CD4-positive, alpha-beta T cell treated with Interleukin-21 for 1 hour (primary cell): ENCODE measurements around the gene ATCAY.
A peak's percentile ranks its signal among the peaks of the same experiment; 100 is the strongest.
"Not testable (repeated sequence)": the region's sequence is repeated elsewhere in the genome, so short reads cannot be mapped to it uniquely, and the experiment has no call there.

Source experiments
- DNase-seq: peaks from one replicate; pipeline ENCODE4 v3.0.0-alpha.2; 2020

The ATCAY gene

DNA sequence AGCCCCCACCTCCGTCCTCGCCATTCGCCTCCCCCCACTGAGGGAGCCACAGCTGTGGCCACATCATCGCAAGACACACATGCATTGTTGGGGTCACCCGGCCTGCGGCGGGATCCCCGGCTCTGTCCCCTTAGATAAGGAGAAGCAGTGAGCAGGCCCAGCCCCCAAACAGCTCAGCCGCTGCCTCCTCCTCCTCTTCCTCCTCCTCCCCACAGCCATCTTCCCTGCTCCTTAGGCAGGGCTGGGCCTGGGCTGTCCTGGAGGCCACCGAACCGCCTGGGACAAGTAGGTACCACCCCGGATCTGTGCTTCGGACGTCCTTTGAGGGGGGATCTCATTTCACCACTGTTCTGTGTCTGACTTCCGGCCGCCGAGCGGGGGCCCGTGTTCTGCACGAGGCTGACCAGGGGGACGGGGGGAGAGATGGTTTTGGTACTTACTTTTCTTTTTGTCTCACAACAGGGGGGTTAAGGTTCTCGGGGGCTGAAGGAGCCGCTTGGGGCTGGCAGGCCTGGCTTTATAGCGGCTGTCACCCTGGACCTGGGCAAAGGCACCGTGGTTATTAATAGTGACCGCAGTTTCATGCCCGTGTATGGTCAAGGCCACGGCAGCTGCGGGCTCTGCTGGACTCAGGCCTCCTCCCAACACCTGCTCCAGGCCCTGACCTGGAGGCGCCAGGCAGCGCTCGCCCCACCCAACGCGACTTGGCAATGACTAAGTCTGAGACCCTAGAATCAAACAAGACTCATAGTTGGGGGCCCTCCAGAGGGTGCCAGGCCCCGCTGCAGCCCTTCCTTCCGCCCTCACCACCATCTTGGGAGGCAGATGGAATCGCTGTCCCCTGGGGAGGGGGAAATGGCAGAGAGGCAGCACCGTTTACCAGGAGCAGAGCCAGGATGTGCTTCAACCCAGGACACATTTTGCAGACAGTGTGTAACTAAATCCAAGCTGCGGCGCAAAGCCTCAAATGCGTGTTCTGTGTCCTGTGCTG, 70.7 kb downstream of the ATCAY start:
- no peak for DNase-seq

- not testable (repeated sequence) for DNase-seq
Measured at GRCh38 chr19:3952755-3953276, 72.3 kb downstream of the ATCAY start.

DNA sequence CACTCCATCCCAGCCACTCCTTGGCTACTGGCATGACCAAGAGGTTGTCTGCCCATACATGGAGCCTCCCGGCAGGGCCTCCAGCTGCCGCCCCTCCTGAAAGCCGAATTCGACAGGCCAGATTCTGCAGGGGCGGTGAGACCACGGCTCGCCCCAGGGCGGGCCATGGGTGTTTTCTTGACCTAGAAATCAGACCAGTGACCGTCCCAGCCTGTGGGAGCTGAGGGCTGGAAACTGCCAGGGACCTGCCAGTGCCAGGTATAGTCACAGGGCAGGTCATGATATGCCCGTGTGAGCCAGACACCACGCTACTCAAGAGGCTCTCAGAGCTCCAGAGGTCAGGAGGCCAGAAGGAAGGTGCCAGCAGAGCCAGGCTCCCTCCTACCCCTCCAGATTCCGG, 73.6 kb downstream of the ATCAY start:
- DNase-seq, result no peak

- not testable (repeated sequence) for DNase-seq
Measured at GRCh38 chr19:3955276-3955675, 74.8 kb downstream of the ATCAY start.

DNA sequence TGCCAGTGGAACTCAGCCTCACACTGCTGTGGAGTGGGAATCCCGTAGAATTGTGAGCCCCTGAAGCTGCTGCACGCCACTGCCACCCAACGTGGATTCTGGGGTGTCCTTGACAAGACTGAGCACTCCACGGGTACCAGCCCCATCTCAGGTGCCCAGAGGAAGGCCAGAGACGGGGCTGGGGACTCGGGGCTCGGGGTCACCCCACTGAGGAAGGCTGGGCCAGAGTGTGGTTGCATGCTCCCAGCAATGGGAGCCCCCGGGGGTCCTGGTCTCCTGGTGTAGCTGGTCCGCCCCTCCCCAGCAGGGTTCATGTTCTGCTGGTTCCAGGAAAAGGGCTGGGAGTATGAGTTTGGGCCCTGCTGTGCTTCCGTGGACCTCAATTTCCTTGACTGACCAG, 75.2 kb downstream of the ATCAY start:
- DNase-seq, result no peak

DNA sequence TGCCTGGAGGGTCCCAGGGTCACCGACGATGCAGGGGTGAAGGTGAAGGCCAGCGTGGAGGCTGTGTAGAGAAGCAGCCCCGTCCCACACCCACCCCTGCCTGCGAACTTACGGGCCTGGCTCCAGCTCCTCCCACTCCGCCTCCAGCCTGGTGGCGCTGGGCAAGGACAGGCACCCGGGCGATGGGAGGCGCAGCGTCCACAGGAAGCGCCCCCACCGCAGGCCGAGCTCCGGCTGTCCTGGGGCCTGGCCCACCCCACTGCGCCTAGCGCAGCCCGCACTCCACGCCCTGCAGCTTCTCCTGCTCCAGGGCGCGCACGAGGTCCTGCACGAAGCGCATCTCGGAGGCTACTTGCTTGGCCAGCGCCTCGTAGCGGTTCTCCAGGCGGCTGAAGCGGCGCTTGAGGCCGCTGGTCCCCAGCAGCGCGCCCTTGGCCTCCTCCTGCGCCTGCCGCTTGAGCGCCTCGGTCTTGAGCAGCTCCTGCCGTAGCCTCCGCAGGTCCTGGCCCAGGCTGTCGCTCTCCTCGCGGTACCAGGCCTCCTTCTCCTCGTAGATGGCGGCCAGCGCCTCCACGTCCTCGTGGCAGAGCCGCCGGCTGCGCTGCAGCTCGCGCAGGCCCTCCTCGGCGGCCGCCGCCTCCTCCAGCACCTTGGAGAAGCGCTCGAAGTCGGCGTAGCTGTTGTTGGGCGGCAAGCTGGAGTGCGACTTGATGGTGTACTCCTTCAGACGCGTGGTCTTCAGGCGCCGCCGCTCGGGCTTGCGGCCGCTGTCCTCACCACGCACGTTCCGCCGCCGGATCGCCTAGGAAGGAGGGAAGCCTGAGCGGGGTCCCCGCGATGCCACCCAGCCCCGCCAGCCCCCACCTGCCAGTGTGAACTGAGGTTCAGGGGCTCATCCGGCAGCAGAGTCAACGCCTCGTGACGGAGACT, 78.6 kb downstream of the ATCAY start:
- DNase-seq, result no peak

DNA sequence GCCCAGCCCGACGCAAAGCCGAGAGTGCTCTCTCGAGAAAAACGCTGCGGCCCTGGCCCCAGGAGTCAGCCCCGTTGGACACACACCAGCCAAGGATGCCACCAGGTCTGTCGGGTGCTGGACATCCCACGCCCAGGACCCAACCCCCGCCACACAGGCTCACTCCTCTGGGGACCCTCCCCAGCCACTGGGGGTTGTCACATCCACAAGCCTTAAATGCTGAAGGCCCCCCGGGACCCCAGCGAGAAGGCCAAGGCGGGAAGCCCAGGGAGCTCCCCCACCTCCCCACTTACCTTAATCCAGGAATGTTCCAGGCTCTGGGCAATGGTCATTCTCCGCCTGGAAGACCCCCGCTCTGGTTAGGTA, 79.3 kb downstream of the ATCAY start:
- no peak for DNase-seq

- no peak for DNase-seq
Measured at GRCh38 chr19:3961007-3961406, 80.5 kb downstream of the ATCAY start.

GRCh38 chr19:3963458-3964255, 83.2 kb downstream of the ATCAY start:
- no peak for DNase-seq

- no peak for DNase-seq
Measured at GRCh38 chr19:3964256-3965194, 84.0 kb downstream of the ATCAY start.

- DNase-seq, result no peak
Measured at GRCh38 chr19:3966051-3967017, 85.8 kb downstream of the ATCAY start.

GRCh38 chr19:3967983-3968382, 87.5 kb downstream of the ATCAY start:
- not testable (repeated sequence) for DNase-seq

GRCh38 chr19:3968556-3969434, 88.3 kb downstream of the ATCAY start:
- DNase-seq, result no peak

DNA sequence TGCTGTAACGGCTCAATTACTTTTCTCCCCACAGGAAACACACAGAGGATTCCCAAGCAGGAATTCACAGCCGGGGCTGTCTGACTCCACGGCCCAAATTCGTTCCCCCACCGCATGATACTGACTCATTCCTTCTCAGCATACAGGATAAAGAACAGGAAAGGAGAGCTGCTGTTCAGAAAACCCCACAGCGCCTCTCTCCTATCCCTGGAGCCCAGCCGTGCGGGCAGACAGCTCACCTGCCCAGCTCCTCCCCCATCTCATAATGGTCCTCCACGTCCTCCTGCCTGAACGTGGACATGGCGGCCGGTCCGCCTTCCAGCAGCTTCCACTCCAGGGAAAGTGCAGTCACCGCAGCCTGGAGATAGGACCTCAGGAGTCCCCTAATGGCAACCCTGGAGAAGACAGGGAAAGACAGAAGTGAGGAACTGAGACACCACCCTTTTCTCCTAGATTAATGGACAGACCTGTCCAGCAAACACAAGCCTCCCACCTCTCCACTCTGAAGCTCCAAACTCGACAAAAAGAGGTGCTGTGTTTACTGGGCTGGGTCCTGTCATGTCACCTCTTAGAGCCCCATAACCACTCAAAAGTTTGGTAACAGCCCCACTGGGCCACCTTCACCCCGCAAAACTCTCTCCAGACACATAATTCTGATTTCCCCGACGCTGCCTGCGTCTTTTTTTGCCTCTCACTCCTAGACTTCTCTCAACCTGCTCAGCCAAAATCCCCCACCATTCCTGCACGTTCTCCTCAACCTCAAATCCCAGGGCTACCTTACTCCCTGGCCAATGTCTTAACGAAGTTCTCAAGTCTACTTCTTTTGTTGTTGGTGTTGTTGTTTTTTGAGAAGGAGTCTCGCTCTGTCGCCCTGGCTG, 89.2 kb downstream of the ATCAY start:
- DNase-seq, result no peak

GRCh38 chr19:3970313-3970807, 89.9 kb downstream of the ATCAY start:
- no peak for DNase-seq

DNA sequence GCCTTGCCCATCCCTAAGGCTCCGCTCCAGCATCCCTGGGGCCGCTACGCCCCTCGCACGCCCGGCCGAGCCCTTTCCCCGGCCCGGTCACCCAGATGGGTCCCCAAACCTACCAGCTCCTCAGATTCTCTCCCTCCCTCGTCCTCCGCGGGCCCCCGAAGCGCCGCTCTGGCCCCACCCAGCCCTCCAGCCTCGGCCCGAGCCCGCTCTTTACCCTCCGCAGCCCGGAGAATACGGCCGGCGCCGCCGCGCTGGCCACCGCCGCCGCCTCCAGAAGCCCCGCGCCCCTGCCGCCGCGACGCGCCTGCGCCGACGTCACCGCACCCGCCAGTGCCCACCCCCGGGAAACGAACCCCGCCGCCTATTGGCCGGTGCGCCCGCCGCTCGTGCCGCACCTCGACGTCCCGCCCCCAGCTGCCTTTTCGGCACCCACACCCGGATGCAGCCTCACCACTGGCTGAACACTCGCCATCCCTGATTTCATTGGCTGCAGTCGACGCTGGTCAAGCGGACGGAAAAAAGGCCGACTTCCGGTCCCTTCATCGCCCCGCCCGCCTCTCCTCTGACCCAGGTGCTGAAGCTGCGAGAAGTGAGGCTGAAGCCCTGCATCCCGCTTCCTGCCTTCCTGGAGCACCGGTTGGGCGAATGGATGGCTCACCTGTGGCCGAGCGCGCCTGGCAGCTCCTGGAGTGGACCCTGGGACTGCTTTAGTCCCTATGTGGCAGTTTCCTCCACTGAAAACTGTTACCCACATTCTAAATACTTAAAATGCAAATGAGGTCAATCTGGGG, 90.5 kb downstream of the ATCAY start, which contains the start of gene DAPK3:
Gene DAPK3, minus strand, starts transcription at position 292 of the 791 bp plus-strand sequence. CDS start 1,364 bp downstream, outside the sequence.
- DNase-seq, result peak; percentile 92

GRCh38 chr19:3975144-3975543, 94.7 kb downstream of the ATCAY start:
- no peak for DNase-seq
